GM04503 (cell line): ENCODE results near the gene KCNH6.

Source experiments
- DNase-seq: peaks from one replicate; pipeline ENCODE4 v3.0.0-alpha.2; 2012; ENCODE audit warnings: low read depth

Gene KCNH6

GRCh38 chr17:63533433-63534077, 10.4 kb downstream of the KCNH6 start:
- DNase-seq, result no peak

GRCh38 chr17:63534078-63534570, 11.0 kb downstream of the KCNH6 start:
- no peak for DNase-seq

DNA sequence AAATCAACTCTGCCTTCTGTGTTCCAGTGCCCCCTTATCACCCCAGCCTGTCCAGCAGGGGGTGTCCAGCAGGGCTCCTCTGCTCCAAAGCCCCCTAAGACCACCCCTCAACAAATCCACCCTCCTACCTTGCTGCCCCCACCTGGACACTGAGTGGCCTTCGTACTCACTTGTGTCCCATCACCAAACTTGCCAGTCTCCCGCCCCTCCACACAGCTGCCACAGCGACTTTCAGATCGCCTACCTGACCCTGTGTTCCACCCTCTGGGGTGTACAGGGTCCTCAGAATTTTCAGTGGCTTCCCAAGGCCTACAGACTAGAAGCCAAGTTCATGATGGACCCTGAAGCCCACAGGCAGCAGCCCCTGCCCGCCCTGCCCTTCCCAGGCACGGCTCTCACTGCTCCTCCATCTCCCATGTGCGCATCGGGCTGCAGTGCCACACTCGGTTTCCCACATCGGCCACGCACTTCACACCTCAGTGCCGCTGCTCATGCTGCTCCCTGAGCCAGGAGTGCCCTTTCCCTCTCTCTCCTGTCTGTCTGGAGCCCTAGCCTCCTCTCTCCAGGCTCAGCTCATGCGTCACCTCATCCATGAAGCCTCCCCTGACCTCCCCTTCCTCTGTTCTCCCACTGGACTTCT, 11.8 kb downstream of the KCNH6 start:
- DNase-seq, result no peak

DNA sequence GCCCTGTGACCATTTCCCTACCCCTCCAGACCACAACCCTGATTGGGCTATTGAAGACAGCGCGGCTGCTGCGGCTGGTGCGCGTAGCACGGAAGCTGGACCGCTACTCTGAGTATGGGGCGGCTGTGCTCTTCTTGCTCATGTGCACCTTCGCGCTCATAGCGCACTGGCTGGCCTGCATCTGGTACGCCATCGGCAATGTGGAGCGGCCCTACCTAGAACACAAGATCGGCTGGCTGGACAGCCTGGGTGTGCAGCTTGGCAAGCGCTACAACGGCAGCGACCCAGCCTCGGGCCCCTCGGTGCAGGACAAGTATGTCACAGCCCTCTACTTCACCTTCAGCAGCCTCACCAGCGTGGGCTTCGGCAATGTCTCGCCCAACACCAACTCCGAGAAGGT, 12.5 kb downstream of the KCNH6 start:
- no peak for DNase-seq

- no peak for DNase-seq
These were observed 13.8 kb downstream of the KCNH6 start for GRCh38 chr17:63537001-63537400.

- no peak for DNase-seq
These were observed 15.0 kb downstream of the KCNH6 start for GRCh38 chr17:63537991-63538692.

DNA sequence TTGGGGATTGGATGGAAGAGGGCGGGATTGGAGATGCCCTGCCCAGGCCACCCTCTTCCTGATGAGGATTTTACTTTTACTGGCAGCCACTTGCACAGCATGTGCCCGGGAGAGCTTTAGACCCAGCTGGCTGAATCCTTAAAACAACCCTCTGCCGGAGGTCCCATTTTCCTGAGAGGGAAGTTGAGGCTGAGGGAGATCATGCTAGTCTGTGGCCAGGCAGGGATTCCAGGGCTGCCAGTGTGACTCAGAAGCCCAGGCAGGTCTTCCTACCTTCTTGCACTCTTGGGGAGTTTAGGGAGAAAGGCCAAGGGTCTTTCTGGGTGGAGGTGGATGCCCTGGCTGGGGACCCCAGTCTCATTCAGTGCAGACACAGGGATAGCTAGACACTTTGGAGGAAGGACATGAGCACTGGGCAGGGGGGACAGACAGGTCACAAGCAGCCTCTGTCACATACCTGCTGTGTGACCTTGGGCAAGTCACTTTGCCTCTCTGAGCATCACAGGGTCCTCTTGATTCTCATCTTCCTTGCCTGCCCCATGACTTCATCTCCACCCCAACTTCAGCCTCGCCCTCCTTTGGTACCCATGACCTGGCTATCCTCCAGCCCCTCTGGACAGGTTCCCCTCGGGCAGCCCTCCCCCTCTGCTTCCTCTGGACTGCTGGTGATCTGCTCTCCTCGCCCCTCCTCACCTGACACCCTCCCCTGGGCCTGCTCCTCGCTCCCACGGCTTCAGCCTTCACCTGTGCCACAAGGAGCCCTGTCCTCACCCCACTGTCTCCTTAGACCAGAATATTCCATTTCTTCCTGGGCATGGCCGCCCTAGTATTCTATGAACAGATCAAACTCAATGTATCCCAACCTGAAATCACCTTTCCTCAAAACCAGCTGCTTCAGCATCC, 15.8 kb downstream of the KCNH6 start:
- no peak for DNase-seq

DNA sequence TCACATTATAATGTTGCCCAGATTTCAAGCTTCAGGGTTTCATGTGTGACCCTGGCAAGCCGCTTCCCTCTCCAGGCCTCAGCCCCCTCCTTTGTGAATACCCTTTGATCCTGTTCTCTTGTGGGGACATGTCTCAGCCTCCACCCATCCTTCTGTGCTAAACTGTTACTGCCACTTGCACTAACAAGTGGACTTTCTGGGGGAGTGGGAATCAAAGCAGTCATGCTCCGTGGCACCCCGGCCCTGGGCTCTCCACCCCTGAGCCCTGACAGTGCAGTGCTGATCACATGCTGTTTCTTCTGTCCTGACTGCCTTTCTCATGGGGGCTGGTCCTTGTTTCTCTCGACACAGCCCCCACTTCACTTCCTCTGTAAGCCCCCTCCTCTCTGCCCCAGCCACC, 17.4 kb downstream of the KCNH6 start:
- no peak for DNase-seq

DNA sequence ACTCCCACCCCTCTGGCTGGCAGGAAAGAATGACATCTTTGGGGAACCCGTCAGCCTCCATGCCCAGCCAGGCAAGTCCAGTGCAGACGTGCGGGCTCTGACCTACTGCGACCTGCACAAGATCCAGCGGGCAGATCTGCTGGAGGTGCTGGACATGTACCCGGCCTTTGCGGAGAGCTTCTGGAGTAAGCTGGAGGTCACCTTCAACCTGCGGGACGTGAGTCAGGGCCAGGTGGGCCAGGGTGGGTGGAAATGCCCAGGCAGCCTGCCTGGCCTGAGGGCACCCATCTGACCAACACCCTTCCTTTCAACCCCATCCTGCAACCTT, 19.0 kb downstream of the KCNH6 start:
- DNase-seq, result no peak

GRCh38 chr17:63542942-63543821, 20.0 kb downstream of the KCNH6 start:
- DNase-seq, result no peak

DNA sequence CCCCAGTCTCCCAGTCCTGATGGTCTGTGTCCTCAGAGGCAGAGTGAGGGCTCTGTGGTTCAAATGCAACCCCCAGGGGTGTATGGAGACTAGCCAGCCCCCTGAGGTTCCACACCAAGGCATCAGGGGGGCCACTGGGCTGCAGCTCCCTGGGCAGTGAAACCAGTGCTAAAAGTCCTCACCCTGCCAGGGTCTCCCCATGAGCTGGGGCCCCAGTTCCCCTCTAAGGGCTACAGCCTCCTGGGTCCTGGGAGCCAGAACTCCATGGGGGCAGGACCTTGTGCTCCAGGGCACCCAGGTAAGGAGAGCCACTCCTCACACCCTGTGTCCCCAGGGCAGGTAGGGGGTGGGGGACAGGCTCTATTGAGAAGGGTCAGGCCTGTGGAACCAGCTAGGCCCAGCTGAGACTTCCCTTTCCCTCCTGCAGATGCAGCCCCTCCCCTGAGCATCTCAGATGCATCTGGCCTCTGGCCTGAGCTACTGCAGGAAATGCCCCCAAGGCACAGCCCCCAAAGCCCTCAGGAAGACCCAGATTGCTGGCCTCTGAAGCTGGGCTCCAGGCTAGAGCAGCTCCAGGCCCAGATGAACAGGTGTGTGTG, 20.8 kb downstream of the KCNH6 start:
- no peak for DNase-seq

DNA sequence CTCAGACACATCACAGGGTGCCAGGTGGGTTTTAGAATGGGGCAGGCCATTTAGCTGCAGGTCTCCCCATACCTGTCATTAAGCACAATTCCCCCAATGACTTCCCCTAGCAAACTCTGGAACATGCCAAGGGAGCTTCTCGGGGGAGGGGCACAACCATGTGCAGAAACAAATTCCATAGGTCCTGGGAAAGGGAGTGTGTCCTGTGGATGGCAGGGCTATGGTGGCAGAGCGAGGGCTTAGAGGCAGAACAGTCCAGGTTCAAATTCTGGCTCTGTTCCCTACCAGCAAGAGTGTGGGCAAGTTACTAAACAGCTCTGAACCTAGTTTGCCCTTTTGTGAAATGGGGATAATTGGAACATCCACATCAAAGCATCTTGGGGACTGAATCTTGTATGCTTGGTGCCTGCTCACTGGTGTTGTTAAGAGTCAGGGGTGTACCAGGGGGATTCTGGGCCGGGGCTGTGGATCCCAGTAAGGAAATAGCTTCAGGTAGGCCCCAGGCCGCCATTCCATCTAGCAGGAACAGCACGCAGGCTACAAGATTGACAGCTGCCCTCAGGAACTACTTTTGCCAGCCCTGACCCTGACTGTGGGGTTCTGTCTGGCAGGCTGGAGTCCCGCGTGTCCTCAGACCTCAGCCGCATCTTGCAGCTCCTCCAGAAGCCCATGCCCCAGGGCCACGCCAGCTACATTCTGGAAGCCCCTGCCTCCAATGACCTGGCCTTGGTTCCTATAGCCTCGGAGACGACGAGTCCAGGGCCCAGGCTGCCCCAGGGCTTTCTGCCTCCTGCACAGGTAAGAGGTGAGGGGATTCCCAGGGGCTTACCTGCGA, 21.5 kb downstream of the KCNH6 start:
- no peak for DNase-seq

- no peak for DNase-seq
These were observed 23.3 kb downstream of the KCNH6 start for GRCh38 chr17:63546308-63547082.

GRCh38 chr17:63547083-63547523, 23.9 kb downstream of the KCNH6 start:
- no peak for DNase-seq

DNA sequence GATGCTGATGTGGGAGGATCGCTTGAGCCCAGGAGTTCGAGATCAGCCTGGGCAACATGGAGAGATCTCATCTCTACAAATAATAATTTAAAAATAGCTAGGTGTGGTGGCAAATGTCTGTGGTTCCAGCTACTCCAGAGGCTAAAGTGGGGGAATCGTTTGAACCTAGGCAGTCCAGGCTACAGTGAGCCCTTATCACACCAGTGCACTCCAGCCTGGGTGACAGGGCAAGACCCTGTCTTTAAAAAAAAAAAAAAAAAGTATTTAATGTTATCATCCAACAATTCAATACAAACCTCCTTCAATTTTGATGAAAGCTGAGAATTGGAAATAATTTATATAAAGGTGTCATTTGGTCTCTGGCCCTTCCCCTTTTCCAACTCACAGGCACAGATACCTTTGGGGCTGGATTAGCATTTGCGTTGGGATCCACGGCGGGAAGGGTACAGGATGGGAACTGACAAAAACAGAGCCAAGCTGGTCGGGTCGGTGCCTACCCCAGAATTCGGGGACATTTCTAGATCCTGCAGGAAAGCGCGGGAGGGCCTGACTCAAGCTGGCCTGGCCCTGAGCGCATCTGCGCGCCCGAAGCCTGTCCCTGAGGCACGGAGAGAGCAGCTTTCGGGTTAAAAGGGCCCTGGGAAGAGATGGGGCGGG, 26.3 kb downstream of the KCNH6 start:
- DNase-seq, result no peak

DNA sequence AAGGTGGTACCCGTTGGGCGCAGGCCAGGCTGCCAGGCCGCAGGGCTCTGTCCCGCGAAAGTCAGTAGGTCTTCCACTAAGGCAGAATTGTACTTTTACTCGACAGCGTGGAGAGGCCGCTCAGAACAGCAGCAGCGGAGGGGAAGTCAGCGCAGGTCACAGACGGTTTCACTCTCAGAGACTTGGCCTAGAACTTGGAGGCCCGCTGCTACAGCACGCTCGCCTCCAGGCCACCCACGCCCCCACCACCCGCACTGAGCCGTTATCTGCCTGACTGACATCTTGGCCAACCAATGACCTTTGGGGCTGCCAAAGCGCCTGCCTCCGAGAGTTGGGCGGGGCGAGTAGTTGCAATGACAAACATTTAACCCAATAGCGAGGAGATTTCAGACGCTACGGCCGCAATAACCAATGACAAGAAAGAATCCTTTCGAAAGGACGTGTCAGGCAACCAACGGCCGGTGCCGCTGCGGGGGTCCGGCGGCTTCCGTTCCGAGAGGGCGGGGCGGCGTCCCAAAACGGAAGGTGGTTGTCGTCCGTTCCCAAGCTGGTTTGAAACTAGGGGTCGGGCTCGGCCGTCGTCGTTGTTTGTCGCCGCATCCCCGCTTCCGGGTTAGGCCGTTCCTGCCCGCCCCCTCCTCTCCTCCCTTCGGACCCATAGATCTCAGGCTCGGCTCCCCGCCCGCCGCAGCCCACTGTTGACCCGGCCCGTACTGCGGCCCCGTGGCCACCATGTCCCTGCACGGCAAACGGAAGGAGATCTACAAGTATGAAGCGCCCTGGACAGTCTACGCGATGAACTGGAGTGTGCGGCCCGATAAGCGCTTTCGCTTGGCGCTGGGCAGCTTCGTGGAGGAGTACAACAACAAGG, 27.0 kb downstream of the KCNH6 start, which contains the start of gene DCAF7:
DCAF7 (plus strand) TSS at position 532 of the 871 bp plus-strand sequence; CDS start at position 733, 201 bp downstream.
- peak; percentile 99 for DNase-seq
